HG02678 (cell line): ENCODE data around the gene UEVLD.

Experiments used
- ATAC-seq: cut with Tn5 transposase; IDR thresholded peaks from one replicate; pipeline ENCODE4 v1.9.1; 2021; ENCODE audit warnings: mild to moderate bottlenecking, moderate library complexity; ENCODE audit not compliant: unreplicated experiment

UEVLD gene

GRCh38 chr11:18590571-18590970 is 2.0 kb upstream of the UEVLD start:
- ATAC-seq, result no peak

- no peak for ATAC-seq
These were observed 6.7 kb downstream of the UEVLD start for GRCh38 chr11:18581825-18582224.

GRCh38 chr11:18580113-18580766 is 8.3 kb downstream of the UEVLD start:
- no peak for ATAC-seq

DNA sequence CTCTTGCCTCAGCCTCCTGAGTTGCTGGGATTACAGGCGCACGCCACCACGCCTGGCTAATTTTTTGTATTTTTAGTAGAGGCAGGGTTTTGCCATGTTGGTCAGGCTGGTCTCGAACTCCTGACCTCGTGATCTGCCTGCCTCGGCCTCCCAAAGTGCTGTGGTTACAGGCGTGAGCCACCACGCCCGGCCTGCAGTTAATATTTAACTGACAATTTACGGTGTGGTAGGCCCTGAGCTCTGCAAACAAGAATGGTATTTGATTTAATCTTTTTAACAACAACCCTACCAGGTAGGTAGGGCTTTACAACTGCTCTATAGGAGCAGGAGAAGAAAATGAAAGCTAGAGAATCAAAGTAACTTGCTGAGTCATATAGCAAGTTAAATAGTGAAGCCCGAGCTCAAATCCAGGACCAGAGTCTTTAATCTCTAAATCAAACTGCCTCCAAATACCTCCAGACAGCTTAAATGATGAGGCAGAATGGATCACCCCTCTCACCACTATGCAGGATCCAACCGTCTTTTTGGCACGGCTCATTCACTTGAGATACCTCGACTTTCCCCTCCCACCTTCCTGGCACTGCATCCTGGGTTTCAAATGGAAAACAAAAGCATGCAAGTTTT is 9.4 kb downstream of the UEVLD start:
- peak; percentile 71 for ATAC-seq

DNA sequence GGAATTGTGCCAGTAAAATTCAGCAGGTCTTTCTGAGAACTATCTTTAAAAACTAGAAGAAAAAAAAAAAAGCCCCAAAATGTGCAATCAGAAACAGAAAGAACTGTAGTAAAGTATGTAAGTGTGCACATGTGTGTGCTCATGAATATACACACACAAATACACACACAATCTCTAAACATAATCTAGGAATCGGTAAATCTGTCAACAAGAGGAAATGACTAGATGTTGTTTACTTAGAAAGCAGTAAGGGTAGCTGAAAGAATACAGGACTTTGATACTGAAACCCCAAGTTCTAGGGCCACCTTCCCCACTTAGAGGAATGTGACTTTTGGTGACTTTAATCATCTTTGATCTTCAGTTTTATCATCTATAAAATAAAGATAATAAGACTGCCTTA is 13.2 kb downstream of the UEVLD start:
- no peak for ATAC-seq

DNA sequence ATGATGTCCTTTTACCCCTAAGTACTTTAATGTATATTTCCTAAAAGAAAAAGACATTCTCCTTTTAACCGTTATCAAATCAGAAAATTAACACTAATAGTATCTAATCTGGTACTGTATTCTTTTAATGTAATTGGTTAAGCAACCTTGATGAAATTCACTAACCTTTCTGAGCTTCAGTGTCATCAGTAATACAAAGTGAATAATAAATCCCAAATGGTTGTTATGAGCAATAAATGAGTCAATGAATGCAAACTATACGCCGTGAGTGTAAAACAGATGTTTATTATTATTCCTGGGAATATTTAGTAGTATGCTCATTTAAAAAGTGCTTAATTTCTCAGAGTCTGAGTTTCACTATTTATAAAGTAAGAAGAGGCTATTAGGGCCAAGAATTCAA is 21.5 kb downstream of the UEVLD start:
- ATAC-seq, result no peak

DNA sequence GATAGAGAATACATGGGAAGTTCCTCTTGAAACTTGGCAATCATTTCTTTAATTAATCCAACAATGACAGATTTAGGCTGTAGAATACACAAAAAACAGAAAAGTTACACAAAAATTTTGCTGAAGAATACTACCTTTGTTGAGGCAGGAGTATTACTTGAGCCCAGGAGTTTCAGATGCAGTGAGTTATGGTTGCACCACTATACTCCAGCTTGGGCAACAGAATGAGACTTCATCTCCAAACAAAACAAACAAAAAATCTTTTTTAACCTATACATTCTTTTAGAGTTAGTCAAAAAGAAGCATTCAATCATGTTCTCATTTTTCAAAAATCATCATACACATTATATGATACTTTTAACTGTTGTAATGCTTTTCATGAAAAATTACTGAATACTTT is 22.1 kb downstream of the UEVLD start:
- ATAC-seq, result no peak

DNA sequence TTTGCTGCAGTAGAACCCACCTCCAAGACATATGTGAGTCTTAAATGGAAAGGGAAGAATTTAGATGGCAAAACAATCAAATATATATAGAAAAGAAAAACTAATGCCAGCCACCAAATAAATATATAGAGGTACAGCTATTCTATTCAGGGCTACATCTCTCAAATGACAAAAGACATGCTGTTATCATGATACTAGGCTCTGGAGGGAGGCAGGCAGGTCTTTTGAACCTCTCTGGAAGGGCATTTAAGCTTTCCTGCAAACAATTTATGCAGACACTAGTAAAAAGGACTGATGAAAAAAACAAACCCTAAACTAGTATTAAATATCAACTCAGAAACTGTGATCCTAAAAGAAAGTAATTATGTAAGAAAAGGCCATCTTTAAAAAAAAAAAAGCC is 24.4 kb downstream of the UEVLD start:
- ATAC-seq, result no peak

- ATAC-seq, result no peak
These were observed 25.3 kb downstream of the UEVLD start for GRCh38 chr11:18563090-18563730.

GRCh38 chr11:18548001-18548400 is 40.5 kb downstream of the UEVLD start:
- ATAC-seq, result no peak

- ATAC-seq, result no peak
These were observed 48.1 kb downstream of the UEVLD start for GRCh38 chr11:18540207-18541009.

GRCh38 chr11:18536209-18536608 is 52.3 kb downstream of the UEVLD start:
- ATAC-seq, result no peak

DNA sequence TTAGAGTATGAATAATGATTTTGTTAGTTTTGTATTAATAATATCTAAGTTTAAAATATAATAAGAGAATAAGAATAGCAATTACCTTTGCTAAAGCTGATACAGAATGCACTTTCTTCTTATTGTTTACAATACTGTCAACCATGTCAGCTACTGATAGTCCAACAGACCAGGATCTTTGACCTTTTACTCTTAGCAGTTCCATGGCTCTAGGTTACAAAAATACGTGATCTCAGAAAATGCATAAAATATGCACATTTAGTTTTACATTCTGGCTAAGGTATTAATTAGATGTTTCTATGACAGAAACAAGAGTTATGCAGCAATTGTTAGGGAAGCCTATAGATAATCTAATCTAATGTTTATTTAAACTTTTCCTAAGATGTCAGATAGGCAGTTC is 54.3 kb downstream of the UEVLD start:
- ATAC-seq, result no peak

GRCh38 chr11:18533365-18533764 is 55.2 kb downstream of the UEVLD start:
- no peak for ATAC-seq

GRCh38 chr11:18527512-18527911 is 61.0 kb downstream of the UEVLD start:
- no peak for ATAC-seq

- ATAC-seq, result peak; percentile 96
These were observed 61.8 kb downstream of the UEVLD start, which contains the start of gene TSG101 for GRCh38 chr11:18526521-18527296. TSS of gene TSG101 (minus strand) at chr11:18526942. CDS start at chr11:18526816, 126 bp downstream.

DNA sequence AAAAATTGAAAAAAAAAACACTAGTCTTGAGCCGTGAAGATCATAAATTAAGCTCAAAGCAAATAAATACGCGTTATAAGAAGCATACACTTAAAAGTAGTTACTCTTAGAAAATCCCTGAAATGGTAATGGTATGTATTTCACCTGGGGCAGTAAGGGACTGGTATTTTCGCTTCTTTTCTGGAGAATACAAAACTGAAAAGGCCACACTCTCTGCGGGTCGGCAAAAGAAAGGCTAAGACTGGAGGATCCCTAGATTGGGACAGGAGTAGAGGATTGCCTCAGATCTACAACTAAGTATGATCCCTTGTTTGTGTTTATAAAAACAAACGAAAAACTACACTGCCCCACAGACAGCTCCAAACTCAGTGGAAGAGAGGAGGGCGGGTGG is 62.4 kb downstream of the UEVLD start:
- no peak for ATAC-seq

- ATAC-seq, result no peak
These were observed 64.3 kb downstream of the UEVLD start for GRCh38 chr11:18524248-18524647.

DNA sequence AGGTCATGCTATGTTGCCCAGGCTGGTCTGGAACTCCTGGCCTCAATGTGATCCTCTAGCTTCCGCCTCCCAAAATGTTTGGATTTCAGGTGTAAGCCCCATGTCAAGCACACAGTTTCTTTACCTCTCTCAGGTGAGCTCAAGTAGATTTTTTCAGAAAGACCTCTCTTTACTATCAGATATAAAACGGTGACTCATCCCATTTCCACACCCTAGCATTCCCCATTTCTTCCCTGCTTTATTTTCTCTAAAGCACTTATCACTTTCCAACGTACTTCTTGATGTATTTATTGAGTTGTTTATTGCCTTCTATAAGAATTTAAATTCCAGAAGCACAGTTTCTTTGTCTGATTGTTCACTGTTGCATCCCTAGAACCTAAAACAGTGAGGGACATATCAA is 65.5 kb downstream of the UEVLD start:
- ATAC-seq, result no peak

- no peak for ATAC-seq
These were observed 66.1 kb downstream of the UEVLD start for GRCh38 chr11:18522388-18522787.

- no peak for ATAC-seq
These were observed 67.4 kb downstream of the UEVLD start for GRCh38 chr11:18521122-18521521.
